GM21576 (cell line): Measurements from ENCODE around the gene SNX32.
"Not testable (repeated sequence)": the region's sequence is repeated elsewhere in the genome, so short reads cannot be mapped to it uniquely, and the experiment has no call there.

ENCODE experiments used
- ATAC-seq: cut with Tn5 transposase; IDR thresholded peaks from one replicate; pipeline ENCODE4 v1.9.1; 2021; ENCODE audit warnings: mild to moderate bottlenecking, moderate library complexity; ENCODE audit not compliant: unreplicated experiment

The SNX32 gene

DNA sequence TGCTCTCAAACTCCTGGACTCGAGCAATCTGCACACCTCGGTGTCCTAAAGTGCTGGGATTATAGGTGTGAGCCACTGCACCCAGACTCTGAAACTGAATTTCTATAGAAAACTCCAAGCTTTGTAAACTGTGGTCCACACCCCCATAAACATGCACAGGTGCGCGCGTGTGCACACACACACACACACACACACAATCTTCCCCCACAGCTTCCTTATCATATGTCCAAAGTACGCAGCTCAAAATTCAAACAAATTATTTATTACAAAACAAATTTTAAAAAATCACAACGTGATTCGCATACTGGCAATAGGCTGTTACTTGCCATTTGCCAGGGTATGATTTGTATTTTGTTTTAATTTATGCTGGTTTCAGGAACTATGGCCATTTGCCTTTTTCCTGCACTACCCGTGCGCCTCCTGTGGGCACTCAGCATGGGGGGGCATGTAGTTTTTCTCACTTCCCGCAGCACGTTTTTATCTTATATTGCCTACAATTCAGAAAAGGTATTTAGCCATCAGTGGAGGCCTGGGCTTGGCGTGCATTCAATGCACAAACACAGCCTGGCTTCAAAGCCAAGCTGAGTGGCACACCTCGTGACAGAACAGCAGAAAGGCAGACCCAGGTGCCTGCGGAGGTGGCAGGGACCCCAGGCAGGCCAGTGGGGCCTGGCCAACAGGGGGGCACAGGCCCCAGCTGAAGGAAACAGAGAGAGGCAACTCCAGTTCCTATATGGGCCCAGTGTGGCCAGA is 10.8 kb upstream of the SNX32 start:
- no peak for ATAC-seq

DNA sequence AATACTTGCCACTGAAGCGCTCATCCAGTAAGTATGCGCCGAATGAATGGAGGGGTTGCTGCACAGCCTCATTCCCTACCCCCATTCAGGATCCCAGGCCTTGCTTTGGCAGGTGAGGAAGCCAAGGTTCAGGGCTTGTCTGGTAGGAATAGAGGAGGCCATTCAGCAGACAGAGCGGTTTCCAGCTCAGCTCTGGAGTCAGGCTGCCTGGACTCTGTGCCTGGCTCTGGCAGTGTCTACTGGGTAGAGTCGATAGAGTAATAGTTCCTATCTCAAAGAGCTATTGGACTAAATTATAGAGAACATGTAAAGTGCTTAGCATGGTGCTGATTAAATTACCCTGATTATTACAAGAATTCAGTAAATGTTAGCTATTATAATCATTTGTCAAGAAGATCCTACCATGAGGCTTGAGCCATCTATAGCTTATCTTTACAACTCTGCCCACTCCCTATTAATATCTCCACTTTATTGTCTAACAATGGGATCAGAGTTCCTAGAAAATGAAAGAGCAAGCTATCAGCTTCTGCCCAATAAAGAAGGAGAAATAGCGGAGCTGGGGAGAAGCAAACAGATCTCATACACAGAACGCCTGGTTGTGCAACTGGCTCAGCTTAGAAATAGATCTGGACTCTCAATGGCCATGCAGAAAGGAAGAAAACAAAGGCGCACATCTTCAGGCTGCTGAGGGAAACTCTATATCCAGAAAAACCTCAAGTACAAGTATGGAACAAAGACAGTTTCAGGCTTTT is 6.6 kb upstream of the SNX32 start:
- ATAC-seq: no peak

DNA sequence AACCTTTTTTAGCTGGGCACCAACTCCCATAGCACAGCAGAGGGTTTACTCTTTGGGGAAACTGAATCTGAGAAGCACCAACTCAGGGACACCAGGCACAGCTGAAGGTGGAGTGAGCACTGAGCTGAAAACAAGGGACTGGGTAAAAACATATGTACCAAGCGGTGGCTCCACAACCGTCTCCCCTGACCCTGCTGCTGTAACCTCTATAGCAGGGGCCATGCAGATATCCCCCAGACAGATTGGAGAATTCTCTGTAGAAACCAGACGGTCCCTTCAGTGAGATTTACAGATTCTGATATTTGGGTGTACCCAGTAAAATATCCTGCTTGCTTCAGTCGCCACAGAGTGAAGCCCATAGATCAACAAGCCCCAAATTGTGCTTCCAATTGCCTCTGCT is 4.3 kb upstream of the SNX32 start:
- ATAC-seq: no peak

DNA sequence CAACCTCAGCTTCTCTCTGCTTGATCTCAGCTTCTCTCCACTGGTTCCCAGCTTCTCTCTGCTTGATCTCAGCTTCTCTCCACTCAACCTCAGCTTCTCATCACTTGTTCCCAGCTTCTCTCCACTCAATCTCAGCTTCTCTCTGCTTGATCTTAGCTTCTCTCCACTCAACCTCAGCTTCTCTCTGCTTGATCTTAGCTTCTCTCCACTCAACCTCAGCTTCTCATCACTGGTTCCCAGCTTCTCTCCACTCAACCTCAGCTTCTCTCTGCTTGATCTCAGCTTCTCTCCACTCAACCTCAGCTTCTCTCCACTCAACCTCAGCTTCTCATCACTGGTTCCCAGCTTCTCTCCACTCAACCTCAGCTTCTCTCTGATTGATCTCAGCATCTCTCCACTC is 1.5 kb upstream of the SNX32 start:
- not testable (repeated sequence) for ATAC-seq

DNA sequence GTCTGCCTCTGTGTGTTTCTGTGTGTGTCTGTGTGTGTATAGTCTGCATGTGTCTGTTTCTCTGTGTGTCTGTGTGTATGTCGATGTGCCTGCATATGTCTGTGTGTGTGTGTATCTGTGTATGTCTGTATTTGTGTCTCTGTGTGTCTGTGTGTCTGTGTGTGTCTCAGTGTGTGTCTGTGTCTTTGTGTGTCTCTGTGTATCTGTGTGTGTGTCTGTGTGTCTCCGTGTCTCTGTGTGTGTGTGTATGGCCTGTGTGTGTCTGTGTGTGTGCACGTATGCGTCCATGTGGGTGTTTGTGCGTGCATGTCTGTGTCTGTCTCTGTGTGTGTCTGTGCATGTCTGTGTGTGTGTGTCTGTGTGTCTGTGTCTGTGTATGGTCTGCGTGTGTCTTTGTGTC is 439 bp downstream of the SNX32 start:
- no peak for ATAC-seq

DNA sequence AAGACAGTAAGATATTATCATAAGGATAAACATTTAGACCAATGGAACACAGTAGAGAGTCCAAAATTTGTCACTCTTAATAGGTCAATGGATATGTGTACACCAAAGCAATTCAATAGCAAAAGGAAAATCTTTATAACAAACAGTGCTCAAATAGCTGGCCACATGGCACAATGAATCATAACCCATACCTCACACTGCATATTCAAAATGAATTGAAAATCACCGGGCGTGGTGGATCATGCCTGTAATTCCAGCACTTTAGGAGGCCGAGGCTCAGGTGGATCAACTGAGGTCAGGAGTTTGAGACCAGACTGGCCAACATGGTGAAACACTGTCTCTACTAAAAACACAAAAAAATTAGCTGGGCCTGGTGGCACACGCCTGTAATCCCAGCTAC is 8.4 kb downstream of the SNX32 start:
- no peak for ATAC-seq

DNA sequence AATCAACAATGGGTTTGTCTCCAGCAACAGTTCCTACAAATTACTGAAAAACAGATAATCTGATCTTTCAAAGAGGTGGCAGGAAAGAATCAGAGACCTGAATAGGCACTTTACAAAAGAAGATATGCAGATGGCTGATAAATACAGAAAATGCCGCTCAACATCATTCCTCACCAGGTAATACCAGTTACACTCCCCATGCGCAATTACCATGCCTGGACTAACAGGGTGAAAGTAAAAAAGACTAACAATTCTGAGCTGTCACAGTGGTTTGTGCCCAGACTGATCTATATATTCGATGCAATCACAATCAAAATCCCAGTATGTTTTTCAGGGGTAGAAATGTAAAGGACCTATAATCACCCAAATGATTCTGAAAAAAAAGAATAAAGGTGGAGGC is 10.0 kb downstream of the SNX32 start:
- ATAC-seq: no peak

DNA sequence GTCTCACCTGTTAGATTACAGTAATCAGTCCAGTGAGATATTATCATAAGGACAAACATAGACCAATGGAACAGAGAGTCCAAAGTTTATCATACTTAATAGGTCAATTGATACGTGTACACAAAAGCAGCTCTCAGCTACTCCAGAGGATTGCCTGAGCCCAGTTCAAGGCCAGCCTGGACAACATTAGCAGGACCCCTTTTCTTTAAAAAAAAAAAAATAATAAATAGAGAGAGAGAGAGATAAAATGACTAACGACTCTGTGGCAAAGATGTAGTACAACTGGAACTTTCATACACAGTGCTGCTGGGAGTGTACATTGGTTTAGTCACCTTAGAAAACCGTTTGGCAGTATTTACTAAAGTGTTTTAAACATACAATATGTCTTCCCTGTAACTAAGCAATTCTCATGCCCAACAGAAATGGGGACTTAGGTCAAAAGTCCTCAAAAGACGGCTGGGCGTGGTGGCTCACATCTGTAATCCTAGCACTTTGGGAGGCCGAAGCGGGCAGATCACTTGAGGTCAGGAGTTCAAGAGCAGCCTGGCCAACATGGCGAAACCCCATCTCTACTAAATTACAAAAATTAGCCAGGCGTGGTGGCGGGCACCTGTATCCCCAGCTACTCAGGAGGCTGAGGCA is 10.6 kb downstream of the SNX32 start:
- ATAC-seq: no peak

DNA sequence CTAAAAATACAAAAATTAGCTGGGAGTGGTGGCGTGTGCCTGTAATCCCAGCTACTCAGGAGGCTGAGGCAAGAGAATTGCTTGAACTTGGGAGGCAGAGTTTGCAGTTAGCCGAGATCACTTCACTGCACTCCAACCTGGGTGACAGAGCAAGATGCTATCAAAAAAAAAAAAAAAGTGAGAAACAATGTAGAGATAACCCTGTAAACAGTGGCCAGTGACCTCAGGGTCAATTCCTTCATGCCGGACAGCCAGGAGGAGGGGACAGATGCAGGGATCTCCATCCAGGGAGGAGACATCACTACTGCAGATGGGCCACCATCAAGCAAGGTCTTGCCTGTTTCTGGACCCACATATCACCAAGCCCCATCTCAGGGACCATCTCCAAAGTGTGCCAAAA is 14.0 kb downstream of the SNX32 start:
- no peak for ATAC-seq

DNA sequence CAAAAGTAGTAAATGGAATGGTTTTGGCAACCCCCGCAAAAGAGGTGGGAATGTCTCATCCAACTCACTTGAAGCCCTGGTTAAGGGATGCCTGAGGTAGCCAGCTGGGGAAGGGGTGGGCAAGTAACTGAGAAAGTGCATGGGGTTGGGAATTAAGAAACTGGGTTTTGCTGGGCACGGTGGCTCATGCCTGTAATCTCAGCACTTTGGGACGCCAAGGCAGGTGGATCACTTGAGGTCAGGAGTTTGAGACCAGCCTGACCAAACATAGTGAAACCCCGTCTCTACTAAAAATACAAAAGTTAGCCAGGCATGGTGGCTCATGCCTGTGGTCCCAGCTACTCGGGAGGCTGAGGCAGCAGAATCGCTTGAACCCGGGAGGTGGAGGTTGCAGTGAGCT is 14.9 kb downstream of the SNX32 start:
- not testable (repeated sequence) for ATAC-seq

DNA sequence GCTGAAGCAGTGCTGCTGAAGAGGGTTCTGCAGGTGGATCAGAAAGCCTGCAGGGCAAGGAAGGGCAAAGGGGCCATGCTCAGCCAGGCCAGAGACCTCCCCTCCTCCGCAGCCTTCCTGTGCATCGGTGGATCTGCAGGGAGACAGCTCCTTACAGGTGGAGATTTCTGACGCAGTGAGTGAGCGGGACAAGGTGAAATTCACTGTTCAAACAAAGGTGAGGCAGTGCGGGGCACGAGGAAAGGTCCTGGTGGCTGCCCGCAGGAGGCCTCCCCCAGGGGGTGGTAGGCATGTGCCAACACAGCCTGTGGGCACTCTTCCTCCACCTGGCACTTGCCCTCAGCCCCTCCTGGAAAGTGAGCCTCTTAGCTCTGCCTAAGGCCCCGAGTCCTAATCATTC is 15.6 kb downstream of the SNX32 start:
- ATAC-seq: no peak

DNA sequence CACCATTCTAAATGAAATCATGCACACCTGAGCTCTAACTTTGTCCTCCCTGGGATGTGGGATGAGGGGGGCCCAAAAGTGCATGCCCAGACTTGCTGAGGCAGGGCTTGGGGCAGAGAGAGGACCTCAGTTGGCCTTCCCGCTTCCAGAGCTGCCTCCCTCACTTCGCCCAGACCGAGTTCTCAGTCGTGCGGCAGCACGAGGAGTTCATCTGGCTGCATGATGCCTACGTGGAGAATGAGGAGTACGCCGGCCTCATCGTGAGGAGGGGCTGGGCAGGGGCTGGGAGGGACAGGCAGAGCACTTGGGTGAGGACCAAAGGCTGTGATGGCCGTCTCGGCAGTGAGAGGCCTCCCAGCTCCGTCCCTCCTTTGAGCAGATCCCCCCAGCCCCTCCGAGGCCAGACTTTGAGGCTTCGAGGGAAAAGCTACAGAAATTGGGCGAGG is 16.0 kb downstream of the SNX32 start:
- ATAC-seq: no peak

DNA sequence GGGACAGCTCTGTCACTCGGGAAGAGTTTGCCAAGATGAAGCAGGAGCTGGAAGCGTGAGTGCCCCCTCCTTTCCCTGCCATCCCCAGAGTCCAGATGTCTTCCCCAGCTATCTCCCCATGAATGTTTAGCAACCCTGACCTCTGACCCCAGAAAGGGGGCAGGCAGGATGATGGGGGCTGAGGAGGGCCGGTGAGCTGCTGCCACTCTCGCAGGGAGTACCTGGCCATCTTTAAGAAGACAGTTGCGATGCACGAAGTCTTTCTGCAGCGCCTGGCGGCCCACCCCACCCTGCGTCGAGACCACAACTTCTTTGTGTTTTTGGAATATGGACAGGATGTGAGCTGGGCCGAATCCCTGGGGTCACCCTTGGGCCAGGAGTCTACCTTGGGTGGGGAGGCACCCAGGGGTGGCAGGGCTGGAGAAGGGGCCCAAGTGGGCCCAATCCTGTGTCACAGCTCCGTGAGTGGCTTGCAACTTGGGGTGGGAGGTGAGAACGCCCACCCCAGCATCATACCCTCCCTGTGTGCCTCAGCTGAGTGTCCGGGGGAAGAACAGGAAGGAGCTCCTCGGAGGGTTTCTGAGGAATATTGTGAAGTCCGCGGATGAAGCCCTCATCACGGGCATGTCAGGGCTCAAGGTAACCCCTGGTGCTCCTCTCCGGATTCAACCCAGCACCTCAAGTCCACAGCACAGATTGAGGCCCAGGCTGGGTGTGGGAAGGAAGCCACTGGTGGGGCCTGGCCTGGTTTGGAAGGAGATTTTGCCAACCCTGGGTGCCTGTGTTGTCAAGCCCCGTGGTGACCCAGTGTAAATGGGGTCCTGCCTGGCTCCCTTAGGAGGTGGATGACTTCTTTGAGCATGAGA is 16.7 kb downstream of the SNX32 start:
- ATAC-seq: no peak

DNA sequence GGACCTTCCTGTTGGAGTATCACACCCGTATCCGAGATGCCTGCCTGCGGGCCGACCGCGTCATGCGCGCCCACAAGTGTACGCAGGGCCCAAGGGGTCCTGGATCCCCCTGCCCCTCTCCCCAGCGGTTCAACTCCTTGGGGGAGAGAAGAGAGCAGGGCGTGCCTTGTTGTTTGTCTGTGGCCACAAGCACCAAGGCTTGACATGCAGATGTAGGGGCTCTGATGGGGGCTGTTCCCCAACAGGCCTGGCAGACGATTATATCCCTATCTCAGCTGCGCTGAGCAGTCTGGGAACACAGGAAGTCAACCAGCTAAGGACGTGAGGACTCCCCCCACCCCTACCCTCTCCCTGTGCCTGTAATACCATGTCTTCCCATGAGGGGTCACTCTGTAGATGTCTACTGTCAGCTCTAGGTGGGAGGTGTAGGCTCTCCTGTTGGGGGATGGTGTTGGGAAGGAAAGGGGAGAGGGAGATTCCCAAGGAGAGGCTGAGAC is 17.4 kb downstream of the SNX32 start:
- no peak for ATAC-seq

DNA sequence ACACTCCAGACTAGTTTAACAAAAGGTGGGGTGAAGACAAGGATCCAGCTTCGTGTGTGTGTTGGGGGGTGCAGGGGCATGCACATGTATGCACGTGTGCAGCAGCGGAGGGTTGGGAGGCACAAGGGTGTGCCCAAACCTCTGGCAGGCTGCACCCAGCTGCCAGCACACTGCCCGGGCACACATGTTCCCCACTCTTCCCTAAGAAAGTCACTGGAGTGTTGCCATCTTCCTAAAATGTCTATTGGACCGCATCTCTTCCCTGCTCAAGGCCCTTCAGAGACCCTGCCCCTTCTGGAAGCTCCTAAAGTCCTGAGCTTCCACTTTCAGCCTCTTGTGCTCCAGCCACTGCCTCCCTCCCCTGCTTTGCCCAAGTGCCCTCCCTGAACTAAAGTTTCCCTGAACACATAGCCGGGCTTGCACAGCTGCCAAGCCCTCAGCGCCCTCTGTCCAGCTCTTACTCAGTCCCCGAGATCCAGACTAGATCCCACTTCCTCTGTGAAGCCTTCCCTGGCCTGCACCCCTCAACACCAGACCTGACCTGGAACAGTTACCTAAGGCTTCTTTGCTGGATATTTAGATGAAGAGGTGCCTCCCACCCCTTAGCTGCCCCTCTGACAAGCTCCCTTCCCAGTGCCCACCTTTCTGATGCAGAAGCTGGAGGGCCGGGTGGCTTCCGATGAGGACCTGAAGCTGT is 18.2 kb downstream of the SNX32 start:
- no peak for ATAC-seq

DNA sequence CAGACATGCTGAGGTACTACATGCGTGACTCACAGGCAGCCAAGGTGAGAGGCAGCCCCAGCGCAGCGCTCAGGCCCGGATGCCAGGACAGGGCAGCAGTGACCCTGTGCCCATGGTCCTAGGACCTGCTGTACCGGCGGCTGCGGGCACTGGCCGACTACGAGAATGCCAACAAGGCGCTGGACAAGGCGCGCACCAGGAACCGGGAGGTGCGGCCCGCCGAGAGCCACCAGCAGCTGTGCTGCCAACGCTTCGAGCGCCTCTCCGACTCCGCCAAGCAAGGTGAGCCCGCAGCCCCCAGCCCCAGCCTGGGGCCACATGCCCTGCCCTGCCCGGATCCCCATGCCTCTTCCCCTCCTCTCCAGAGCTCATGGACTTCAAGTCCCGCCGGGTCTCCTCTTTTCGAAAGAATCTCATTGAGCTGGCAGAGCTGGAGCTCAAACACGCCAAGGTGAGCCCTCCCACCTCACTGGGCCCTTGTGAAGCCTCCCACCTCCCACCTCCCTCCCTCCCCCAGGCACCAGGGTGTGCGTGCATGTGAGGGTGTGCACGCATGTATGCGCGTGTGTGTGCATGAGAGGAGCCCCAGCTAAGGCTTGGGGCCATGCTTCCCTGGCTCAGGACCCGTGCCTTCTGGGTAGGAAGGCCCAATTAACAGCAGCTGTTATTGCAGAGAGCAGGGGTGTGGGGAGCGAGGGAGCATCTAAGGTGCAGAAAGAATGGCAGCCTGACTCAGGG is 18.9 kb downstream of the SNX32 start:
- ATAC-seq: no peak

DNA sequence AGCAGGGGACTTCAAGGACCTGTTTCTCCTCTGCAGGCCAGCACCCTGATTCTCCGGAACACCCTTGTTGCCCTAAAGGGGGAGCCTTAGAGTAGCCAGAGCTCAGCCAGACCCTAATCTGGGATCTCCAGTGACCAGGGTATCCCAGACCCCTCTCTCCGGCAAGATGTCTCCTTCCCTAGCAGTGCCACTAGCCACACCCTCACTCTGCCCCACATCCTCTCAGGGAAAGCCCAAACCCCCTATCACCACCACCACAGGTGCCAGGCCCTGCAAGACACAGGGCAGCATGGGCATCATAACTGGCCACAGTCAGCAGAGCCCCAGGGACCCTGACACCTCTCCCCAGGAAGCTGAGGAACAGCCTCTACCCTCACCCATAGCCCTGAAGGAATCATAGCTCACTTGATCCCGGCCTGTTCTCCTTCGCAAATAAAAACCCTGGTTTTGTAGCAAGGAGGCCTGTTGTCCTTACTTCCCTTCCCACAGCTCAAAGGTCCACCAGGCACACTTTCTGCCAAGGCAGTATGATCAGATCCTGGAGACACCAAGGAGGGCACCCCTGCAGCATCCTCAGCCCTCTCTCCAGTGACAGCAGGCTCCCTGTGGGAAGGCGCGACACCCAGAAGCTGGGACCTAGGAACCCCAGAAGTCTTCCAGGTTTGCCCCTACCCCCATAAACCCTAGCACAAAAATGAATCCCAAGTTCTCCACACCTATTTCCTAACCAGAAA is 19.6 kb downstream of the SNX32 start:
- ATAC-seq: no peak

DNA sequence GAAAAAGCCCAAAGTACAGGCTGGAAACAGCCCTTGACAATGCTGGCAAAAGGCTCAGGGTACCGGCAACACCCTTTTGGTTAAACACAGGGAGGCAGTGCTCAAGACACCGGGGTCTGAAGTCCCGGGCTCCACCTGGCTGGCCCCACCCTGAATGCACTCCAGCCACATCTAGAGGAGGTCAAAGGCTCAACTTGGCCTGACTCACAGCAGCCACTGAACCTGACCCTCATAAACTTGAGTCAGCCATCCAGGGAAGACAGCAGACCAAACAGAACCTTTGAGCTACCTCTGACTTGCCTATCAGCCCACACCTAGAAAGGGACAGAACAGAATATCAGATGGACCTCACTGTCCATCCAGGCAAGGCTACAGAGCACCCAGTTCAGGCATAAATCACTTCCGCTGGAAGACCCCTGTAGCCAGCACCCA is 20.4 kb downstream of the SNX32 start:
- ATAC-seq: no peak
